ENCODE data around the gene PAGE3. TPM values are rescaled to one million over a fixed set of nuclear protein-coding genes. Genes with fewer than 3 reads are reported as not detected.

The PAGE3 gene
- total RNA-seq = not detected in 2 replicates

- DNase-seq (ENCODE audit: extremely low read depth, low read depth, low spot score) = no peak
Observed at GRCh38 chrX:55264816-55265215, at the start of gene PAGE3. Gene PAGE3, minus strand, starts transcription at chrX:55264916. Its CDS starts 1,013 bp downstream, at chrX:55263903.

- no peak for DNase-seq (ENCODE audit: extremely low read depth, low read depth, low spot score)
Observed at GRCh38 chrX:55312655-55313054, 47.9 kb upstream of the PAGE3 start.

GRCh38 chrX:55290963-55291362, 26.2 kb upstream of the PAGE3 start:
- no peak for DNase-seq (ENCODE audit: extremely low read depth, low read depth, low spot score)

- DNase-seq (ENCODE audit: extremely low read depth, low read depth, low spot score) = no peak
Observed at GRCh38 chrX:55279832-55280231, 15.1 kb upstream of the PAGE3 start.

- no peak for DNase-seq (ENCODE audit: extremely low read depth, low read depth, low spot score)
Observed at GRCh38 chrX:55260806-55261205, 3.9 kb downstream of the PAGE3 start.

GRCh38 chrX:55253528-55253927, 11.2 kb downstream of the PAGE3 start:
- no peak for DNase-seq (ENCODE audit: extremely low read depth, low read depth, low spot score)

- no peak for DNase-seq (ENCODE audit: extremely low read depth, low read depth, low spot score)
Observed at GRCh38 chrX:55240788-55241340, 23.9 kb downstream of the PAGE3 start.

- no peak for DNase-seq (ENCODE audit: extremely low read depth, low read depth, low spot score)
Observed at GRCh38 chrX:55220119-55220794, 44.5 kb downstream of the PAGE3 start, which contains the start of gene PAGE5. Gene PAGE5, plus strand, starts transcription at chrX:55220346. Its CDS starts 1,037 bp downstream, at chrX:55221383.

- DNase-seq (ENCODE audit: extremely low read depth, low read depth, low spot score) = no peak
Observed at GRCh38 chrX:55213381-55213780, 51.3 kb downstream of the PAGE3 start.

GRCh38 chrX:55210931-55211677, 53.6 kb downstream of the PAGE3 start:
- no peak for DNase-seq (ENCODE audit: extremely low read depth, low read depth, low spot score)

Other genes with a start within 250 kb of the PAGE3 start
- not detected in 2 replicates for gene ALAS2, start 233.9 kb downstream of the PAGE3 start, total RNA-seq
- gene PAGE2B, start 189.9 kb downstream of the PAGE3 start, total RNA-seq = not detected in 2 replicates
- gene PAGE2, start 175.9 kb downstream of the PAGE3 start, total RNA-seq = not detected in 2 replicates
- not detected in 2 replicates for gene PAGE5, start 44.6 kb downstream of the PAGE3 start, total RNA-seq
- gene MAGEH1, start 187.2 kb upstream of the PAGE3 start, total RNA-seq = 23.8 and 27.7 TPM in 2 replicates
- 0.92 and 0.93 TPM in 2 replicates for gene USP51, start 224.9 kb upstream of the PAGE3 start, total RNA-seq

Data from glomerular endothelial cell (primary cell).